WTC11 (cell line): ENCODE measurements around the gene VCL. TPM values are rescaled to one million over a fixed set of nuclear protein-coding genes. Genes with fewer than 3 reads are reported as not detected.
A peak's percentile ranks its signal among the peaks of the same experiment; 100 is the strongest.

Source experiments
- ATAC-seq: fragments of 200-7000 bp; cut with Tn5 transposase; 2 replicates; pipeline ENCODE4 v1.10.0; 2021; ENCODE audit warnings: mild to moderate bottlenecking, moderate library complexity
- CTCF ChIA-PET: fragments of 300-600 bp; sonication (Branson Sonifier 250); formaldehyde crosslinking; loops from one replicate; lab custom pipeline; 2021; ENCODE audit warnings: antibody characterized with exemption; lab: Charles Lee
- POLR2A ChIA-PET: fragments of 350-600 bp; sonication (Branson Sonifier 250); formaldehyde crosslinking; loops from one replicate; lab custom pipeline; 2021; ENCODE audit warnings: antibody characterized with exemption; lab: Charles Lee
- DNase-seq: peaks from one replicate; pipeline ENCODE4 v3.0.0; 2021; ENCODE audit warnings: low spot score
- H3K27ac Mint-ChIP-seq: 2 replicates; pipeline ENCODE4 v1.8.0; 2021; ENCODE audit warnings: mixed read lengths
- H3K27me3 Mint-ChIP-seq: 2 replicates; pipeline ENCODE4 v1.8.0; 2021; ENCODE audit warnings: low read depth, mild to moderate bottlenecking, moderate library complexity, mixed read lengths
- H3K36me3 Mint-ChIP-seq: 2 replicates; pipeline ENCODE4 v1.8.0; 2021; ENCODE audit warnings: mixed read lengths
- H3K4me1 Mint-ChIP-seq: 2 replicates; pipeline ENCODE4 v1.8.0; 2022; ENCODE audit warnings: mixed read lengths
- H3K4me3 Mint-ChIP-seq: 2 replicates; pipeline ENCODE4 v1.8.0; 2021; ENCODE audit warnings: mild to moderate bottlenecking, moderate library complexity, mixed read lengths
- H3K9me3 Mint-ChIP-seq: 2 replicates; pipeline ENCODE4 v1.8.0; 2021; ENCODE audit warnings: mixed read lengths
- ARID4B ChIP-seq: sonication (generic); formaldehyde crosslinking; IDR thresholded peaks from 2 replicates; pipeline ENCODE4 v1.8.0; 2023; ENCODE audit warnings: missing genetic modification reagents, mild to moderate bottlenecking, borderline replicate concordance
- ATF2 ChIP-seq: sonication (generic); formaldehyde crosslinking; IDR thresholded peaks from 2 replicates; pipeline ENCODE4 v1.8.1; 2022; ENCODE audit warnings: low read depth, missing genetic modification reagents, borderline replicate concordance
- CTCF ChIP-seq: fragments of 200-600 bp; IDR thresholded peaks from 2 replicates; pipeline ENCODE4 v1.8.0; 2022; ENCODE audit warnings: antibody characterized with exemption
- FOXP1 ChIP-seq: sonication (generic); formaldehyde crosslinking; IDR thresholded peaks from 2 replicates; pipeline ENCODE4 v1.8.0; 2022; ENCODE audit warnings: missing genetic modification reagents, mild to moderate bottlenecking, moderate library complexity, borderline replicate concordance
- GRHL2 ChIP-seq: fragments of 250-450 bp; sonication (Bioruptor Pico); IDR thresholded peaks from 2 replicates; pipeline ENCODE4 v1.8.0; 2022; ENCODE audit warnings: mild to moderate bottlenecking, moderate library complexity; ENCODE audit not compliant: insufficient replicate concordance, severe bottlenecking
- GTF2I ChIP-seq: fragments of 250-450 bp; sonication (Bioruptor Pico); conservative IDR thresholded peaks from 2 replicates; pipeline ENCODE4 v1.4.0; 2021; ENCODE audit warnings: mild to moderate bottlenecking
- JAZF1 ChIP-seq: fragments of 250-450 bp; sonication (Bioruptor Pico); IDR thresholded peaks from 2 replicates; pipeline ENCODE4 v1.9.0; 2021; ENCODE audit warnings: moderate library complexity, mild to moderate bottlenecking, inconsistent platforms
- MAX ChIP-seq: sonication (generic); formaldehyde crosslinking; IDR thresholded peaks from 2 replicates; pipeline ENCODE4 v1.8.0; 2022; ENCODE audit warnings: mild to moderate bottlenecking, missing genetic modification reagents
- MXD4 ChIP-seq: fragments of 250-450 bp; sonication (Bioruptor Pico); IDR thresholded peaks from 2 replicates; pipeline ENCODE4 v1.8.0; 2021; ENCODE audit warnings: mild to moderate bottlenecking, moderate library complexity, borderline replicate concordance
- MYBL2 ChIP-seq: sonication (generic); formaldehyde crosslinking; IDR thresholded peaks from 2 replicates; pipeline ENCODE4 v1.8.1; 2023; ENCODE audit warnings: mild to moderate bottlenecking, moderate library complexity, missing genetic modification reagents
- RELA ChIP-seq: sonication (generic); formaldehyde crosslinking; IDR thresholded peaks from 2 replicates; pipeline ENCODE4 v1.8.1; 2022; ENCODE audit warnings: missing genetic modification reagents, mild to moderate bottlenecking, borderline replicate concordance
- SOX15 ChIP-seq: fragments of 250-450 bp; sonication (Bioruptor Pico); IDR thresholded peaks from 2 replicates; pipeline ENCODE4 v1.9.0; 2021; ENCODE audit warnings: mild to moderate bottlenecking
- TEAD4 ChIP-seq: sonication (generic); formaldehyde crosslinking; IDR thresholded peaks from 2 replicates; pipeline ENCODE4 v1.8.0; 2022; ENCODE audit warnings: mild to moderate bottlenecking, missing genetic modification reagents
- TP53 ChIP-seq: sonication (generic); formaldehyde crosslinking; IDR thresholded peaks from 2 replicates; pipeline ENCODE4 v1.8.1; 2023; ENCODE audit warnings: mild to moderate bottlenecking, missing genetic modification reagents
- ZNF219 ChIP-seq: sonication (generic); formaldehyde crosslinking; IDR thresholded peaks from 2 replicates; pipeline ENCODE4 v1.8.0; 2023; ENCODE audit warnings: missing genetic modification reagents, mild to moderate bottlenecking, borderline replicate concordance
- ZNF232 ChIP-seq: sonication (generic); formaldehyde crosslinking; IDR thresholded peaks from 2 replicates; pipeline ENCODE4 v1.8.0; 2022; ENCODE audit warnings: mild to moderate bottlenecking, missing genetic modification reagents
- total RNA-seq: library from RNA; stranded (reverse); gene quantifications from 3 replicates; pipeline ENCODE4 v1.2.3, GENCODE V29; 2021
- TF ChIP-seq, protein P1 (sequence below): sonication (generic); formaldehyde crosslinking; conservative IDR thresholded peaks from 2 replicates; pipeline ENCODE4 v1.8.1; 2022; ENCODE audit warnings: mild to moderate bottlenecking, missing genetic modification reagents
- TF ChIP-seq, protein P2 (sequence below): fragments of 250-450 bp; sonication (Bioruptor Pico); IDR thresholded peaks from 2 replicates; pipeline ENCODE4 v1.8.0; 2021; ENCODE audit warnings: mild to moderate bottlenecking
- TF ChIP-seq, protein P3 (sequence below): fragments of 250-450 bp; sonication (Bioruptor Pico); IDR thresholded peaks from 2 replicates; pipeline ENCODE4 v1.9.0; 2021; ENCODE audit warnings: mild to moderate bottlenecking
- TF ChIP-seq, protein P4 (sequence below): fragments of 250-450 bp; sonication (Bioruptor Pico); IDR thresholded peaks from 2 replicates; pipeline ENCODE4 v1.9.0; 2021; ENCODE audit warnings: mild to moderate bottlenecking, borderline replicate concordance

VCL gene
- total RNA-seq, 1 experiment from 2014 or later = 225 TPM

GRCh38 chr10:74084955-74085354 is 87.0 kb downstream of the VCL start (continued):
- TF ChIP-seq GTF2I = no peak
- no peak for TF ChIP-seq GRHL2
- no peak for TF ChIP-seq MXD4 (CRISPR knock-in tag)
- no peak for TF ChIP-seq FOXP1 (CRISPR knock-in tag)
- TF ChIP-seq, protein P1, sequence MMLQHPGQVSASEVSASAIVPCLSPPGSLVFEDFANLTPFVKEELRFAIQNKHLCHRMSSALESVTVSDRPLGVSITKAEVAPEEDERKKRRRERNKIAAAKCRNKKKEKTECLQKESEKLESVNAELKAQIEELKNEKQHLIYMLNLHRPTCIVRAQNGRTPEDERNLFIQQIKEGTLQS (CRISPR knock-in tag) = no peak
- no peak for TF ChIP-seq CTCF

DNA sequence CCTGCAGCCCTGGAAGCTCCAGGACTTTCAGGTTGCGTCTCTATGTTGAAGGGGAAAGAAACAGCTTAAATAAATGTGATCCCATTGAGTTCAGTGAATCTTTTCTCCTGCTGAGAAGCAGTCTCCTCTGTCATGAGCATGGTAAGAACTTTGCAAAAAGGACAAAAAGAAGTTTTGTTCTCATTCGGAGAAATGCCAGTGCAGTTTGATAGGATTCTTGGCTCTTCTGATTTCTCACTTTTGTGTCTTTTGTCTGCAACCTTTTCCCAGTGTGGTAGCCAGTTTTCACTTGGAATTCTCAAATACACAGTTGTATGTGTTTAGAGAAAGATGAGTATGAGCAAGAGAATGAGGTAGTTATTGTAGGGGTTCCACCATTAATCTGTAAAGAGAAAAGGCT is 88.4 kb downstream of the VCL start:
- Mint-ChIP-seq H3K9me3 (no peaks in the 10 kb centered on the region), H3K4me1 (peaks cover 3% of the 10 kb centered on the region), H3K4me3 (no peak overlapping the region), H3K27me3 (no peaks in the 10 kb centered on the region), H3K27ac (peak overlapping the region; percentile 66), H3K36me3 (peaks cover 67% of the 10 kb centered on the region)
- DNase-seq (no peak), ATAC-seq (no peak)
- ChIA-PET POLR2A (no interaction called here), CTCF (interaction anchor here (1.0 kb wide), 1 partner anchor 206 kb away, joined by 3 read pairs; no protein-coding TSS in a partner anchor)
- TF ChIP-seq, protein P2, sequence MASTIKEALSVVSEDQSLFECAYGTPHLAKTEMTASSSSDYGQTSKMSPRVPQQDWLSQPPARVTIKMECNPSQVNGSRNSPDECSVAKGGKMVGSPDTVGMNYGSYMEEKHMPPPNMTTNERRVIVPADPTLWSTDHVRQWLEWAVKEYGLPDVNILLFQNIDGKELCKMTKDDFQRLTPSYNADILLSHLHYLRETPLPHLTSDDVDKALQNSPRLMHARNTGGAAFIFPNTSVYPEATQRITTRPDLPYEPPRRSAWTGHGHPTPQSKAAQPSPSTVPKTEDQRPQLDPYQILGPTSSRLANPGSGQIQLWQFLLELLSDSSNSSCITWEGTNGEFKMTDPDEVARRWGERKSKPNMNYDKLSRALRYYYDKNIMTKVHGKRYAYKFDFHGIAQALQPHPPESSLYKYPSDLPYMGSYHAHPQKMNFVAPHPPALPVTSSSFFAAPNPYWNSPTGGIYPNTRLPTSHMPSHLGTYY = no peak
- TF ChIP-seq ATF2 (CRISPR knock-in tag) (no peak), ZNF219 (CRISPR knock-in tag) (no peak), CTCF (no peak), RELA (CRISPR knock-in tag) (no peak), JAZF1 (no peak), FOXP1 (CRISPR knock-in tag) (no peak), TP53 (CRISPR knock-in tag) (no peak), MYBL2 (CRISPR knock-in tag) (no peak), MAX (CRISPR knock-in tag) (no peak), TEAD4 (CRISPR knock-in tag) (no peak), ARID4B (CRISPR knock-in tag) (no peak), SOX15 (no peak), ZNF232 (CRISPR knock-in tag) (no peak)
- TF ChIP-seq, protein P3, sequence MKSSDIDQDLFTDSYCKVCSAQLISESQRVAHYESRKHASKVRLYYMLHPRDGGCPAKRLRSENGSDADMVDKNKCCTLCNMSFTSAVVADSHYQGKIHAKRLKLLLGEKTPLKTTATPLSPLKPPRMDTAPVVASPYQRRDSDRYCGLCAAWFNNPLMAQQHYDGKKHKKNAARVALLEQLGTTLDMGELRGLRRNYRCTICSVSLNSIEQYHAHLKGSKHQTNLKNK (CRISPR knock-in tag) = no peak
- TF ChIP-seq, protein P4, sequence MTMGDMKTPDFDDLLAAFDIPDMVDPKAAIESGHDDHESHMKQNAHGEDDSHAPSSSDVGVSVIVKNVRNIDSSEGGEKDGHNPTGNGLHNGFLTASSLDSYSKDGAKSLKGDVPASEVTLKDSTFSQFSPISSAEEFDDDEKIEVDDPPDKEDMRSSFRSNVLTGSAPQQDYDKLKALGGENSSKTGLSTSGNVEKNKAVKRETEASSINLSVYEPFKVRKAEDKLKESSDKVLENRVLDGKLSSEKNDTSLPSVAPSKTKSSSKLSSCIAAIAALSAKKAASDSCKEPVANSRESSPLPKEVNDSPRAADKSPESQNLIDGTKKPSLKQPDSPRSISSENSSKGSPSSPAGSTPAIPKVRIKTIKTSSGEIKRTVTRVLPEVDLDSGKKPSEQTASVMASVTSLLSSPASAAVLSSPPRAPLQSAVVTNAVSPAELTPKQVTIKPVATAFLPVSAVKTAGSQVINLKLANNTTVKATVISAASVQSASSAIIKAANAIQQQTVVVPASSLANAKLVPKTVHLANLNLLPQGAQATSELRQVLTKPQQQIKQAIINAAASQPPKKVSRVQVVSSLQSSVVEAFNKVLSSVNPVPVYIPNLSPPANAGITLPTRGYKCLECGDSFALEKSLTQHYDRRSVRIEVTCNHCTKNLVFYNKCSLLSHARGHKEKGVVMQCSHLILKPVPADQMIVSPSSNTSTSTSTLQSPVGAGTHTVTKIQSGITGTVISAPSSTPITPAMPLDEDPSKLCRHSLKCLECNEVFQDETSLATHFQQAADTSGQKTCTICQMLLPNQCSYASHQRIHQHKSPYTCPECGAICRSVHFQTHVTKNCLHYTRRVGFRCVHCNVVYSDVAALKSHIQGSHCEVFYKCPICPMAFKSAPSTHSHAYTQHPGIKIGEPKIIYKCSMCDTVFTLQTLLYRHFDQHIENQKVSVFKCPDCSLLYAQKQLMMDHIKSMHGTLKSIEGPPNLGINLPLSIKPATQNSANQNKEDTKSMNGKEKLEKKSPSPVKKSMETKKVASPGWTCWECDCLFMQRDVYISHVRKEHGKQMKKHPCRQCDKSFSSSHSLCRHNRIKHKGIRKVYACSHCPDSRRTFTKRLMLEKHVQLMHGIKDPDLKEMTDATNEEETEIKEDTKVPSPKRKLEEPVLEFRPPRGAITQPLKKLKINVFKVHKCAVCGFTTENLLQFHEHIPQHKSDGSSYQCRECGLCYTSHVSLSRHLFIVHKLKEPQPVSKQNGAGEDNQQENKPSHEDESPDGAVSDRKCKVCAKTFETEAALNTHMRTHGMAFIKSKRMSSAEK (CRISPR knock-in tag) = no peak
